HepG2 (cell line): ENCODE results near the gene E2F3. TPM values are rescaled to one million over a fixed set of nuclear protein-coding genes. Genes with fewer than 3 reads are reported as not detected.

Experiments
- BCL6 ChIP-seq: IDR thresholded peaks from 2 replicates; pipeline ENCODE4 v1.6.1; 2016; ENCODE audit warnings: missing genetic modification reagents, missing compliant biosample characterization
- ESRRA ChIP-seq: sonication (generic); formaldehyde crosslinking; IDR thresholded peaks from 2 replicates; pipeline ENCODE4 v1.5.1; 2020; ENCODE audit warnings: mild to moderate bottlenecking, low read depth, missing genetic modification reagents
- FOXO1 ChIP-seq: sonication (generic); formaldehyde crosslinking; IDR thresholded peaks from 2 replicates; pipeline ENCODE4 v1.4.0; 2020; ENCODE audit warnings: missing genetic modification reagents
- GTF3A ChIP-seq: sonication (generic); formaldehyde crosslinking; conservative IDR thresholded peaks from 2 replicates; pipeline ENCODE4 v1.4.0; 2020; ENCODE audit warnings: mild to moderate bottlenecking, missing genetic modification reagents
- KDM3A ChIP-seq: IDR thresholded peaks from 2 replicates; pipeline ENCODE4 v1.6.1; 2018; ENCODE audit warnings: low read depth, missing compliant biosample characterization
- NFKB2 ChIP-seq: sonication (generic); formaldehyde crosslinking; IDR thresholded peaks from 2 replicates; pipeline ENCODE4 v1.4.0; 2020; ENCODE audit warnings: missing genetic modification reagents, borderline replicate concordance
- PAWR ChIP-seq: sonication (generic); formaldehyde crosslinking; IDR thresholded peaks from 2 replicates; pipeline ENCODE4 v1.4.0; 2020; ENCODE audit warnings: missing genetic modification reagents, mild to moderate bottlenecking, borderline replicate concordance
- RARA ChIP-seq: IDR thresholded peaks from 2 replicates; pipeline ENCODE4 v1.6.1; 2016; ENCODE audit warnings: missing genetic modification reagents, missing compliant biosample characterization
- RFXANK ChIP-seq: IDR thresholded peaks from 2 replicates; pipeline ENCODE4 v1.6.1; 2016
- TCF12 ChIP-seq, 2 experiments: fragments of 450-650 bp in 1 of 2; sonication (generic) in 1 of 2; formaldehyde crosslinking in 1 of 2; IDR thresholded peaks; 2 replicates each; pipeline versions ENCODE4 v1.6.1 to v1.8.0; 2017 to 2022; ENCODE audit warnings: antibody characterized with exemption in 1 of 2, mild to moderate bottlenecking in 1 of 2, missing genetic modification reagents in 1 of 2, moderate library complexity in 1 of 2
- ZBTB33 ChIP-seq: sonication (generic); formaldehyde crosslinking; IDR thresholded peaks from 2 replicates; pipeline ENCODE4 v1.4.0; 2020; ENCODE audit warnings: missing genetic modification reagents
- ZNF142 ChIP-seq: sonication (generic); formaldehyde crosslinking; IDR thresholded peaks from 2 replicates; pipeline ENCODE4 v1.4.0; 2020; ENCODE audit warnings: missing genetic modification reagents
- ZNF501 ChIP-seq: sonication (generic); formaldehyde crosslinking; IDR thresholded peaks from 2 replicates; pipeline ENCODE4 v1.5.1; 2020; ENCODE audit warnings: mild to moderate bottlenecking, moderate library complexity, missing genetic modification reagents
- ZNF598 ChIP-seq: sonication (generic); formaldehyde crosslinking; IDR thresholded peaks from 2 replicates; pipeline ENCODE4 v1.5.1; 2020; ENCODE audit warnings: mild to moderate bottlenecking, missing genetic modification reagents, borderline replicate concordance
- ZNF777 ChIP-seq: sonication (generic); formaldehyde crosslinking; IDR thresholded peaks from 2 replicates; pipeline ENCODE4 v1.4.0; 2020; ENCODE audit warnings: missing genetic modification reagents
- polyA plus RNA-seq, 8 experiments: library from polyadenylated mRNA; depleted of rRNA in 3 of 8; stranded (reverse) in 7 of 8; unstranded in 1 of 8; fragments of >200 nt; fragmentation: Illumina TruSeq in 4 of 8; extraction: Trizol in 4 of 8; gene quantifications; 2 replicates each; pipeline versions ENCODE4 v1.2.1 to v1.2.3, GENCODE V29; 2011 to 2016; ENCODE audit warnings: low read depth in 4 of 8, missing spikeins in 1 of 8, mixed read lengths in 1 of 8; ENCODE audit not compliant: insufficient read depth in 1 of 8
- total RNA-seq, 5 experiments: library from RNA; depleted of rRNA; stranded (reverse); fragments of >200 nt; fragmentation: Illumina TruSeq; extraction: Trizol; gene quantifications; 2 replicates each; pipeline ENCODE4 v1.2.3, GENCODE V29; 2016; ENCODE audit warnings: low read depth in 1 of 5
- TF ChIP-seq, protein P1 (sequence below): IDR thresholded peaks from 2 replicates; pipeline ENCODE4 v1.6.1; 2012; ENCODE audit warnings: inconsistent platforms
- TF ChIP-seq, protein P2 (sequence below): sonication (generic); formaldehyde crosslinking; IDR thresholded peaks from 2 replicates; pipeline ENCODE4 v1.4.0; 2020; ENCODE audit warnings: missing genetic modification reagents; ENCODE audit errors: not compliant biosample characterization
- TF ChIP-seq, protein P3 (sequence below): sonication (generic); formaldehyde crosslinking; IDR thresholded peaks from 2 replicates; pipeline ENCODE4 v1.4.0; 2020; ENCODE audit warnings: missing genetic modification reagents, borderline replicate concordance

E2F3 gene
- total and polyA plus RNA-seq, 2 of the 13 experiments (the other 11 are each of a cell fraction or from before 2014, with no cell fraction given): 8.5 to 12.7 TPM

- no peak for TF ChIP-seq PAWR (CRISPR knock-in tag)
- peak; percentile 83; the same call in 1 of the 2 replicates for TF ChIP-seq ZNF142
- no peak; the same call in 1 of the 2 replicates for TF ChIP-seq KDM3A (CRISPR knock-in tag)
- no peak for TF ChIP-seq FOXO1
- peak; percentile 34; the same call in 1 of the 2 replicates for TF ChIP-seq RARA (CRISPR knock-in tag)
- 0 out of 2 replicates have a peak, but pooled peaks have one; percentile 54 for TF ChIP-seq ZNF777 (CRISPR knock-in tag)
- 0 out of 2 replicates have a peak, but pooled peaks have one; percentile 54 for TF ChIP-seq NFKB2
- no peak; the same call in 1 of the 2 replicates for TF ChIP-seq ESRRA (CRISPR knock-in tag)
- peak; percentile 92 for TF ChIP-seq ZNF501
- TF ChIP-seq, protein P1, sequence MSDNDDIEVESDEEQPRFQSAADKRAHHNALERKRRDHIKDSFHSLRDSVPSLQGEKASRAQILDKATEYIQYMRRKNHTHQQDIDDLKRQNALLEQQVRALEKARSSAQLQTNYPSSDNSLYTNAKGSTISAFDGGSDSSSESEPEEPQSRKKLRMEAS: peak; percentile 85
- no peak for TF ChIP-seq BCL6 (CRISPR knock-in tag)
- TF ChIP-seq, protein P2, sequence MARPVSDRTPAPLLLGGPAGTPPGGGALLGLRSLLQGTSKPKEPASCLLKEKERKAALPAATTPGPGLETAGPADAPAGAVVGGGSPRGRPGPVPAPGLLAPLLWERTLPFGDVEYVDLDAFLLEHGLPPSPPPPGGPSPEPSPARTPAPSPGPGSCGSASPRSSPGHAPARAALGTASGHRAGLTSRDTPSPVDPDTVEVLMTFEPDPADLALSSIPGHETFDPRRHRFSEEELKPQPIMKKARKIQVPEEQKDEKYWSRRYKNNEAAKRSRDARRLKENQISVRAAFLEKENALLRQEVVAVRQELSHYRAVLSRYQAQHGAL (CRISPR knock-in tag): no peak
- no peak for TF ChIP-seq ZBTB33 (CRISPR knock-in tag)
- no peak for TF ChIP-seq TCF12 (IDR thresholded peaks at IDR 0.05)
- TF ChIP-seq TCF12 (CRISPR knock-in tag; IDR thresholded peaks at IDR 0.05): no peak
- peak; percentile 89 for TF ChIP-seq ZNF598 (CRISPR knock-in tag)
- TF ChIP-seq, protein P3, sequence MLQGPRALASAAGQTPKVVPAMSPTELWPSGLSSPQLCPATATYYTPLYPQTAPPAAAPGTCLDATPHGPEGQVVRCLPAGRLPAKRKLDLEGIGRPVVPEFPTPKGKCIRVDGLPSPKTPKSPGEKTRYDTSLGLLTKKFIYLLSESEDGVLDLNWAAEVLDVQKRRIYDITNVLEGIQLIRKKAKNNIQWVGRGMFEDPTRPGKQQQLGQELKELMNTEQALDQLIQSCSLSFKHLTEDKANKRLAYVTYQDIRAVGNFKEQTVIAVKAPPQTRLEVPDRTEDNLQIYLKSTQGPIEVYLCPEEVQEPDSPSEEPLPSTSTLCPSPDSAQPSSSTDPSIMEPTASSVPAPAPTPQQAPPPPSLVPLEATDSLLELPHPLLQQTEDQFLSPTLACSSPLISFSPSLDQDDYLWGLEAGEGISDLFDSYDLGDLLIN (CRISPR knock-in tag): peak; percentile 46; the same call in 1 of the 2 replicates
- no peak for TF ChIP-seq RFXANK (CRISPR knock-in tag)
- no peak for TF ChIP-seq GTF3A (CRISPR knock-in tag)
Observed at GRCh38 chr6:20534295-20535262, 132.9 kb downstream of the E2F3 start, which contains the start of gene CDKAL1 (continued).
